H1 (cell line): ENCODE measurements around the gene DNAI2.

ENCODE experiments used
- CHD1 ChIP-seq: IDR thresholded peaks from 2 replicates; pipeline ENCODE4 v1.6.1; 2012; ENCODE audit warnings: low read depth, low read length, improper control_type of control experiment
- CTCF ChIP-seq, 3 experiments: IDR thresholded peaks; 1 replicate in 2 of 3; 2 replicates in 1 of 3; pipeline versions ENCODE4 v1.5.1 to v1.6.1; 2011; ENCODE audit warnings: low read length in 3 of 3, mild to moderate bottlenecking in 3 of 3, inconsistent platforms in 2 of 3, low read depth in 1 of 3, moderate library complexity in 1 of 3; ENCODE audit not compliant: insufficient read depth in 1 of 3; ENCODE audit errors: control extremely low read depth in 1 of 3
- EP300 ChIP-seq, 2 experiments: IDR thresholded peaks; 1 replicate in 1 of 2; 2 replicates in 1 of 2; pipeline ENCODE4 v1.6.1; 2011 to 2012; ENCODE audit warnings: low read depth in 2 of 2, low read length in 2 of 2, mild to moderate bottlenecking in 2 of 2, borderline replicate concordance in 1 of 2, inconsistent platforms in 1 of 2, moderate library complexity in 1 of 2
- FOSL1 ChIP-seq: IDR thresholded peaks from 2 replicates; pipeline ENCODE4 v1.6.1; 2011; ENCODE audit warnings: mild to moderate bottlenecking, low read depth, low read length, moderate library complexity; ENCODE audit not compliant: insufficient read depth
- GABPA ChIP-seq: IDR thresholded peaks from 2 replicates; pipeline ENCODE4 v1.6.1; 2011; ENCODE audit warnings: mild to moderate bottlenecking, low read length, moderate library complexity, borderline replicate concordance; ENCODE audit not compliant: insufficient read depth
- GTF2F1 ChIP-seq: IDR thresholded peaks from 2 replicates; pipeline ENCODE4 v1.6.1; 2012; ENCODE audit warnings: low read depth, low read length, improper control_type of control experiment, borderline replicate concordance
- POLR2A ChIP-seq, 2 experiments: IDR thresholded peaks; 1 replicate in 1 of 2; 2 replicates in 1 of 2; pipeline ENCODE4 v1.6.1; 2011; ENCODE audit warnings: low read depth in 2 of 2, low read length in 2 of 2, mild to moderate bottlenecking in 2 of 2; ENCODE audit errors: control extremely low read depth in 1 of 2
- POLR2AphosphoS5 ChIP-seq: IDR thresholded peaks from 2 replicates; pipeline ENCODE4 v1.6.1; 2011; ENCODE audit warnings: low read depth, low read length
- SRF ChIP-seq: IDR thresholded peaks from 2 replicates; pipeline ENCODE4 v1.6.1; 2011; ENCODE audit warnings: mild to moderate bottlenecking, low read depth, low read length, moderate library complexity

GRCh38 chr17:74251051-74251450 lies 23.0 kb upstream of the DNAI2 start:
- TF ChIP-seq POLR2A (IDR thresholded peaks at IDR 0.05; ENCODE audit: control extremely low read depth in 1 of 2, low read depth in 2 of 2, low read length in 2 of 2) = no peak
- no peak for TF ChIP-seq GTF2F1
- no peak for TF ChIP-seq SRF
- no peak for TF ChIP-seq GABPA
- no peak for TF ChIP-seq CTCF (IDR thresholded peaks at IDR 0.05; ENCODE audit: control extremely low read depth in 1 of 3, insufficient read depth in 1 of 3, low read depth in 1 of 3, low read length in 3 of 3)
- no peak for TF ChIP-seq CHD1
- no peak for TF ChIP-seq EP300 (IDR thresholded peaks at IDR 0.05; ENCODE audit: borderline replicate concordance in 1 of 2, low read depth in 2 of 2, low read length in 2 of 2)
- TF ChIP-seq FOSL1 = no peak
- no peak for TF ChIP-seq POLR2AphosphoS5
